ENCODE results near the gene PDE9A. TPM values are rescaled to one million over a fixed set of nuclear protein-coding genes. Genes with fewer than 3 reads are reported as not detected.
"Not testable (repeated sequence)": the region's sequence is repeated elsewhere in the genome, so short reads cannot be mapped to it uniquely, and the experiment has no call there.

Gene PDE9A
- total RNA-seq, 1 experiment from 2014 or later: 8.4 TPM

- ChIA-PET CTCF (no interaction called here), POLR2A (ENCODE audit: unreplicated experiment) (no interaction called here)
- Histone ChIP-seq H3K9me3 (ENCODE audit: insufficient read depth, low read depth) (no peaks in the 10 kb centered on the region), H3K4me2 (no peak overlapping the region), H2AFZ (no peak overlapping the region), H3K4me1 (replicated peaks; ENCODE audit: insufficient read depth) (no peaks in the 10 kb centered on the region), H3K36me3 (ENCODE audit: low read depth) (no peaks in the 10 kb centered on the region), H3K79me2 (ENCODE audit: low read depth) (no peaks in the 10 kb centered on the region), H3K27ac (no peak overlapping the region), H3K4me3 (no peak overlapping the region), H4K20me1 (ENCODE audit: insufficient read depth) (no peaks in the 10 kb centered on the region), H3K27me3 (ENCODE audit: insufficient read depth, low read depth) (no peaks in the 10 kb centered on the region), H3K9me2 (ENCODE audit: insufficient read depth) (no peaks in the 10 kb centered on the region), H3F3A (ENCODE audit: insufficient read depth, low read depth) (no peaks in the 10 kb centered on the region)
- no TSS peak for BruUV-seq (replicated peaks)
- intact Hi-C loops (cut with micrococcal nuclease; ENCODE audit: unreplicated experiment): no loop called here
- TF ChIP-seq, protein P1, sequence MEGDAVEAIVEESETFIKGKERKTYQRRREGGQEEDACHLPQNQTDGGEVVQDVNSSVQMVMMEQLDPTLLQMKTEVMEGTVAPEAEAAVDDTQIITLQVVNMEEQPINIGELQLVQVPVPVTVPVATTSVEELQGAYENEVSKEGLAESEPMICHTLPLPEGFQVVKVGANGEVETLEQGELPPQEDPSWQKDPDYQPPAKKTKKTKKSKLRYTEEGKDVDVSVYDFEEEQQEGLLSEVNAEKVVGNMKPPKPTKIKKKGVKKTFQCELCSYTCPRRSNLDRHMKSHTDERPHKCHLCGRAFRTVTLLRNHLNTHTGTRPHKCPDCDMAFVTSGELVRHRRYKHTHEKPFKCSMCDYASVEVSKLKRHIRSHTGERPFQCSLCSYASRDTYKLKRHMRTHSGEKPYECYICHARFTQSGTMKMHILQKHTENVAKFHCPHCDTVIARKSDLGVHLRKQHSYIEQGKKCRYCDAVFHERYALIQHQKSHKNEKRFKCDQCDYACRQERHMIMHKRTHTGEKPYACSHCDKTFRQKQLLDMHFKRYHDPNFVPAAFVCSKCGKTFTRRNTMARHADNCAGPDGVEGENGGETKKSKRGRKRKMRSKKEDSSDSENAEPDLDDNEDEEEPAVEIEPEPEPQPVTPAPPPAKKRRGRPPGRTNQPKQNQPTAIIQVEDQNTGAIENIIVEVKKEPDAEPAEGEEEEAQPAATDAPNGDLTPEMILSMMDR (conservative IDR thresholded peaks at IDR 0.05): no peak
- TF ChIP-seq EZH2 (IDR thresholded peaks at IDR 0.05; ENCODE audit: low read depth): no peak
- DNase-seq: no peak
Measured at GRCh38 chr21:42806509-42807140, 153.2 kb downstream of the PDE9A start.

DNA sequence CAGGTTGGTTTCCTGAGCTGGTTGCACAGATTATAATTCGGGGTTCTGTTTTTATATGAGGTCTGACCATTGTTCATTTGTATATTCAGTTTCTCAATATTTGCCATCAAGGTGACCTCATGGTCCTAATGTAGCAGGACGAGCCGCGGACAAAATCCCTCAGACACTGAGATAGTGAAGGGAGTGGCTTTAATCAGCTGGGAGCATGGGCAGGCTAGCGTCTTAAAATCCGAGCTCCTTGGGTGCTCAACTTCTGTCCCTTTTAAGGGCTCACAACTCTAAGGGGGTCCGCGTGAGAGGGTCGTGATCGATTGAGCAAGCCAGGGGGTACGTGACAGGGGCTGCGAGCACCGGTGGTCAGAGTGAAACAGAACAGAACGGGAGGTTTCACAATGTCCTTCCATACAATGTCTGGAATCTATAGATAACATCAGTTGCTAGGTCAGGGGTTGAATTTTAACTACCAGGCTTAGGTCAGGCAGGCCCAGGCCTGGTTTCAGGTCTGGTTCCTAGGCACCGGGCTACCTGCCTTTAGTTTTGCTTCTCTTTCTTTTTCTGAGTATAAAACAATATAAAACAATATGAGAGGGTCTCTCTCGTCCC, 154.0 kb downstream of the PDE9A start:
- H3K4me1 ChIP-seq (replicated peaks; ENCODE audit: insufficient read depth); H3K4me3 ChIP-seq; BruUV-seq (replicated peaks); DNase-seq; H3K9me2 ChIP-seq (ENCODE audit: insufficient read depth); H4K20me1 ChIP-seq (ENCODE audit: insufficient read depth); H3K27me3 ChIP-seq (ENCODE audit: insufficient read depth, low read depth); H3F3A ChIP-seq (ENCODE audit: insufficient read depth, low read depth); H3K9me3 ChIP-seq (ENCODE audit: insufficient read depth, low read depth); intact Hi-C loops (cut with micrococcal nuclease; ENCODE audit: unreplicated experiment); H2AFZ ChIP-seq; POLR2A ChIA-PET (ENCODE audit: unreplicated experiment); H3K79me2 ChIP-seq (ENCODE audit: low read depth); H3K4me2 ChIP-seq; H3K36me3 ChIP-seq (ENCODE audit: low read depth); CTCF ChIA-PET; H3K27ac ChIP-seq: not testable (repeated sequence)

DNA sequence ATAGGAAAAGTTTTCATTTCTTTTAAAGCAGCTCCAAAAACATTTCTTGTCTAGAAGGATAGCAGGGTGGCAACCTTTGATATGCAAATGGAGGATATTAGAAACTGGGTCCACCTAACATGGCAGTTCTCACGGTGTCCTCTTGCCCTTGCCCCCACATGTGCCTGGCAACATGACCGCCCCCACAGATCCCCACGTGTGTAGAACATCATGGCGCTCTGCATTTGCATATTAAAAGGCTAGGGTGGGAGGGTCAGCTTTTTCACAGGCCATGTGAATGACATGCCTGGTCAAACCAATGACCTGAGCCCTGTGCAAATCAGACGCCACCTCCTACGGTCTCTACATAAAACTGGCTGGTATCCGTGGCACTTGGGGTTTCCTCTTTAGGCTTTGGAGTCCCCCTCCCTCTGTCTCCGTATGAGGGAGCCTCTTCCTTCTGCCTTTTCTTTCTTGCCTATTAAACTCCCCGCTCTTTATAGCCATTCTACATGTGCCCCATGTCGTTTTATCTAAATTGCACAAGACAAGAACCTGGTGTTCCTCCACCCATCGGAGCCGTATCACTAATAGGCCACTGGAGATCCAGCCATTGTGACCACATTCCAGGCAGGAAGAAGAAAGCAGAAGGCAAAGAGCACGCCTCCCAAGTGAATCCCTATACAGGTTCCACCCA, 154.7 kb downstream of the PDE9A start:
- H4K20me1 ChIP-seq (ENCODE audit: insufficient read depth): no peaks in the 10 kb centered on the region
- no peak overlapping the region for H3K4me3 ChIP-seq
- H3K9me3 ChIP-seq (ENCODE audit: insufficient read depth, low read depth): no peaks in the 10 kb centered on the region
- no peak overlapping the region for H3K27ac ChIP-seq
- H2AFZ ChIP-seq: no peak overlapping the region
- H3F3A ChIP-seq (ENCODE audit: insufficient read depth, low read depth): no peaks in the 10 kb centered on the region
- no peak overlapping the region for H3K4me2 ChIP-seq
- TF ChIP-seq, protein P1 (conservative IDR thresholded peaks at IDR 0.05): no peak
- no peak for TF ChIP-seq EZH2 (IDR thresholded peaks at IDR 0.05; ENCODE audit: low read depth)
- no peaks in the 10 kb centered on the region for H3K79me2 ChIP-seq (ENCODE audit: low read depth)
- H3K36me3 ChIP-seq (ENCODE audit: low read depth): no peaks in the 10 kb centered on the region
- no TSS peak for BruUV-seq (replicated peaks)
- no peak for DNase-seq
- intact Hi-C loops (cut with micrococcal nuclease; ENCODE audit: unreplicated experiment): no loop called here
- ChIA-PET POLR2A (ENCODE audit: unreplicated experiment) (no interaction called here), CTCF (no interaction called here)
- no peaks in the 10 kb centered on the region for H3K9me2 ChIP-seq (ENCODE audit: insufficient read depth)
- no peaks in the 10 kb centered on the region for H3K27me3 ChIP-seq (ENCODE audit: insufficient read depth, low read depth)
- peaks cover 14% of the 10 kb centered on the region for H3K4me1 ChIP-seq (replicated peaks; ENCODE audit: insufficient read depth)
